ENCODE results near the gene CD84. TPM values are rescaled to one million over a fixed set of nuclear protein-coding genes. Genes with fewer than 3 reads are reported as not detected.
A peak's percentile ranks its signal among the peaks of the same experiment; 100 is the strongest.

Gene CD84
- total RNA-seq, 1 experiment from 2014 or later, result not detected

- no peak for TF ChIP-seq EZH2 (IDR thresholded peaks at IDR 0.05; ENCODE audit: low read length, unreplicated experiment)
- no peak for TF ChIP-seq EZH2phosphoT487 (IDR thresholded peaks at IDR 0.05; ENCODE audit: borderline replicate concordance, low read length)
- no peak for TF ChIP-seq CTCF (conservative IDR thresholded peaks at IDR 0.05; ENCODE audit: low read depth, low read length)
- Histone ChIP-seq H4K20me1 (ENCODE audit: low read length) (no peaks in the 10 kb centered on the region), H3K36me3 (ENCODE audit: low read depth, low read length) (no peaks in the 10 kb centered on the region), H3K27ac (ENCODE audit: low read length) (no peak overlapping the region), H3K79me2 (ENCODE audit: low read length) (no peaks in the 10 kb centered on the region), H3K4me3 (ENCODE audit: low read length) (no peak overlapping the region), H3K4me2 (ENCODE audit: low read length) (no peak overlapping the region), H3K9me2 (replicated peaks; ENCODE audit: low read length) (no peaks in the 10 kb centered on the region), H2AFZ (ENCODE audit: low read length) (no peak overlapping the region), H3K27me3 (ENCODE audit: low read length) (peaks cover 41% of the 10 kb centered on the region), H3K9ac (ENCODE audit: low read length) (no peak overlapping the region), H3K9me3 (ENCODE audit: low read length) (no peaks in the 10 kb centered on the region), H3F3A (ENCODE audit: low read length, unreplicated experiment) (no peaks in the 10 kb centered on the region), H3K4me1 (ENCODE audit: insufficient read depth, low read length) (no peaks in the 10 kb centered on the region)
- ChIA-PET POLR2A (ENCODE audit: unreplicated experiment) (no interaction called here), CTCF (no interaction called here)
- intact Hi-C loops (cut with micrococcal nuclease), result no loop called here
- no peak for ATAC-seq
- no TSS peak for BruUV-seq (replicated peaks)
- no peak for DNase-seq
Observed at GRCh38 chr1:160547422-160547821, 31.9 kb downstream of the CD84 start.

- Histone ChIP-seq H3K4me3 (ENCODE audit: low read length) (no peak overlapping the region), H3K27me3 (ENCODE audit: low read length) (peaks cover 45% of the 10 kb centered on the region), H3K27ac (ENCODE audit: low read length) (no peak overlapping the region), H3K36me3 (ENCODE audit: low read depth, low read length) (no peaks in the 10 kb centered on the region), H3K9me2 (replicated peaks; ENCODE audit: low read length) (no peaks in the 10 kb centered on the region), H3K79me2 (ENCODE audit: low read length) (no peaks in the 10 kb centered on the region), H3K9me3 (ENCODE audit: low read length) (no peaks in the 10 kb centered on the region), H2AFZ (ENCODE audit: low read length) (no peak overlapping the region), H3K4me2 (ENCODE audit: low read length) (no peak overlapping the region), H4K20me1 (ENCODE audit: low read length) (no peaks in the 10 kb centered on the region), H3F3A (ENCODE audit: low read length, unreplicated experiment) (no peaks in the 10 kb centered on the region), H3K9ac (ENCODE audit: low read length) (no peak overlapping the region), H3K4me1 (ENCODE audit: insufficient read depth, low read length) (no peaks in the 10 kb centered on the region)
- no peak for TF ChIP-seq CTCF (conservative IDR thresholded peaks at IDR 0.05; ENCODE audit: low read depth, low read length)
- TF ChIP-seq EZH2phosphoT487 (IDR thresholded peaks at IDR 0.05; ENCODE audit: borderline replicate concordance, low read length), result no peak
- TF ChIP-seq EZH2 (IDR thresholded peaks at IDR 0.05; ENCODE audit: low read length, unreplicated experiment), result no peak
- BruUV-seq (replicated peaks), result no TSS peak
- POLR2A ChIA-PET (ENCODE audit: unreplicated experiment), result no interaction called here
- no peak for DNase-seq
- intact Hi-C loops (cut with micrococcal nuclease), result no loop called here
- CTCF ChIA-PET, result no interaction called here
- ATAC-seq, result no peak
Observed at GRCh38 chr1:160546942-160547341, 32.4 kb downstream of the CD84 start.

DNA sequence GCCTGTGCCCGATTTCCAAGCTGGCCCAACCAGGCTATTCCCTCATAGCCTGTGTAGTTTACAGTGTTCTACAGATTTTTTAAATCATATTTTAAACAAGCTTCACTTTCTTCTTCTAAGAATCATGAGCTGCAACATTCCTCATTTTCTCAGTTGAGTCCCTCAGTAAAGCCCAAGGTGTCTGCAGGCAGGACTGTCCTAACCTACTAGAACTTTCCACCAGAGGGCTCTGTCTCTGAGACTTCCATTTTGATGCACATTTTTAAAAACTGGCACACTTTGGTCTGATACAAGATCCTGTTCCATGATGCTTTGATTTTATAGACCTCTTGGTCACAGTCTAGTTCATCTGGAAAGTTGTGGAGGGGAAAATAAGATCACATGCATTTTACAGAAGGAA lies 34.6 kb downstream of the CD84 start:
- POLR2A ChIA-PET (ENCODE audit: unreplicated experiment), result no interaction called here
- Histone ChIP-seq H3K9ac (ENCODE audit: low read length) (no peak overlapping the region), H3F3A (ENCODE audit: low read length, unreplicated experiment) (no peaks in the 10 kb centered on the region), H3K4me2 (ENCODE audit: low read length) (no peak overlapping the region), H3K27me3 (ENCODE audit: low read length) (peaks cover 55% of the 10 kb centered on the region), H3K79me2 (ENCODE audit: low read length) (no peaks in the 10 kb centered on the region), H3K36me3 (ENCODE audit: low read depth, low read length) (no peaks in the 10 kb centered on the region), H2AFZ (ENCODE audit: low read length) (0 out of 2 replicates have a peak overlapping the region, but pooled peaks have one; percentile 15), H3K9me3 (ENCODE audit: low read length) (no peaks in the 10 kb centered on the region), H3K9me2 (replicated peaks; ENCODE audit: low read length) (no peaks in the 10 kb centered on the region), H3K4me3 (ENCODE audit: low read length) (no peak overlapping the region), H3K4me1 (ENCODE audit: insufficient read depth, low read length) (no peaks in the 10 kb centered on the region), H4K20me1 (ENCODE audit: low read length) (no peaks in the 10 kb centered on the region), H3K27ac (ENCODE audit: low read length) (no peak overlapping the region)
- intact Hi-C loops (cut with micrococcal nuclease), result loop anchor here (2.0 kb wide), 1 partner anchor 62 kb away; no protein-coding TSS in a partner anchor
- TF ChIP-seq EZH2phosphoT487 (IDR thresholded peaks at IDR 0.05; ENCODE audit: borderline replicate concordance, low read length) (no peak), CTCF (conservative IDR thresholded peaks at IDR 0.05; ENCODE audit: low read depth, low read length) (peak; percentile 72)
- no TSS peak for BruUV-seq (replicated peaks)
- CTCF ChIA-PET, result interaction anchor here (0.9 kb wide), 1 partner anchor 18 kb away, joined by 4 read pairs; no protein-coding TSS in a partner anchor
- DNase-seq, result peak; percentile 37
- peak; percentile 79 for ATAC-seq

Data from PC-3 (cell line).